Measurements from ENCODE around the gene CANT1.

Gene CANT1

DNA sequence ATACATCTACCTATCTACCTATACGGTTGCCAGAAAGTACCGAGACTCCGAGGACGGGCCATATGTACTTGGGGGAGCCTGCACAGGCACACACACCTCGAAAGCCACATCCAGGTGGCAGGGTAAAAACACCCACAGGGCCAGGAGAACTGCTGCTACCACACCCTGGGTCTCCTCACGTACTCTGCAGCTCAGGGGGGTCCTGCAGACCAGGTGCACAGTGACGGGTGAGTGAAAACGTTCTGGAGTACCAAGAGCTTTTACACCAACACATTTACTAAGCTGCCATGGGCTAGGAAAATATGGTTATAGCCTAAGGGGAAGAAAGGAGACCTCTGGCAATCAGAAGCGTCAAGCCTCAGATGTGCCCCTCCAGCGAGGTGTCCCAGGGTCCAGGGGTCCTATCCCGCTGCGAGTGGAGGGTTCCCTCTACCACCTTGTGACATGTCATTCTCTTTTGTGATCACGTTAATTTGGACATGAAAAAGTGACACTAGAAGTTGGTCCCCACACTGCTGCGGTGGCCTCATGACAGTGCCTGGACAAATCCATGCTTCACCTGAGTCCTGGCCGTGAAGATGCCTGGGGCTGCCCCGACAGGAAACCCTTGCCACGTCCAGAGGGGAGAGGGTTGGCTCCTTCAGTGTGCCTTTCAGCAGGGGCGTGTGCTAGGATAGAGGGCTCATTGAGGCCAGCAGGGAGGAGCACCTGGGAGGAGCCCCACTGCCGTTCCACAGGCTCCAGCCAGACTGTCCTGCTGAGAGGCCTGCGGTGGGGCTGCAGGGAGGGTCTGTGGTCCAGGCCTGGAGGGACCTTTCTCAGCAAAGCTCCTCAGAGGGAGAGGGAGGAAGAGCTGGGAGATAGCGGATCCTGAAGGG, 1.8 kb downstream of the CANT1 start:
- DNase-seq, result no peak

DNA sequence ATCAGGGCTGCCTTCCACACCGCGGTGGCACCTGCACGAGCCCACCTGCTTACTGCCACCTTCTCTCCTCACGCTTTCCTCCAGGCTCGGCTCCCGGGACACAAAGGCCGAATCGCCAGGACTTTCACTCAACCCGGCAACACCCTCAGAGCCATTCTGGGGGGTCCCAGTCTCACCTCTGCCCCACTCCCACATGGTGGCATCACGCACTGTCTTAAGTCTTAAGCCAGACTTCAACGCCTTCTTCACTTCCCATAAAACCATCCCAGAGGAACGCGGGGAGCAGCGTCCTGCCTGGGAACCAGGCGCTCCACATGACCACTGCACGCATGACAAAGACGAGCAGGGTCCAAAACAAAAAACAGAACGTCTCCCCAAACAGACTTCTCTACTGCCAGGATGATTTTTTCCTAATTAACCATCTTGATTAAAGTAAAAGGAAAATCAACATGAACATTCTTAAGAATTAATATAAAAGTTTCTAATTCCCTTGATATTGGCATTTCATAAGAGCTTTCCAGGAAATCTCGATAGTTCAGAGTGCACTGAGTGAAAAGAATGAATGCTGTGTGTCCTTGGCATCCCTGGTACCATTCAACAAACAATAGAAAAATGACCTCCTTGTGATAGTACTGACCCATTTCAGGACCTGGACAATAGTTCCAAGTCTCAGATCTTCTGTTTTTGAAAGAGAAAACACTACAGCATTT, 2.6 kb downstream of the CANT1 start:
- DNase-seq, result no peak

DNA sequence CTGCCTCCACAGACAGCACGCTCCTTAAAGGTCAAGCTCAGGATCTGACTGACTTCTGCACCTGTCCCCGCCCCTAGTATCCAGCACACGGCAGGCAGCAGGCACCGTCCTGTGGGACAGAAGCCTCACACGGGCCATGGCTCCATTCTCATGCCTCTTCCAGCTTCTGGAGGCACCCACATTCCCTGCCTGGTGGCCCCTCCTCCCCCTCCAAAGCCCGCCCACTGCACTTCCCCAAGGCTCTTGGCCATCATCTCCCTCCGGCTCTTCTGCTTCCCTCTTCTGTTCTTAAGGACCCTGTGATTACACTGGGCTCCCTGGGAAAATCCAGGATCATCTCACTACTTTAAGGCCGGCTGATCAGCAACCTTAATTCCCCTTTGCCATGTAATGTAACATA, 3.5 kb downstream of the CANT1 start:
- no peak for DNase-seq

DNA sequence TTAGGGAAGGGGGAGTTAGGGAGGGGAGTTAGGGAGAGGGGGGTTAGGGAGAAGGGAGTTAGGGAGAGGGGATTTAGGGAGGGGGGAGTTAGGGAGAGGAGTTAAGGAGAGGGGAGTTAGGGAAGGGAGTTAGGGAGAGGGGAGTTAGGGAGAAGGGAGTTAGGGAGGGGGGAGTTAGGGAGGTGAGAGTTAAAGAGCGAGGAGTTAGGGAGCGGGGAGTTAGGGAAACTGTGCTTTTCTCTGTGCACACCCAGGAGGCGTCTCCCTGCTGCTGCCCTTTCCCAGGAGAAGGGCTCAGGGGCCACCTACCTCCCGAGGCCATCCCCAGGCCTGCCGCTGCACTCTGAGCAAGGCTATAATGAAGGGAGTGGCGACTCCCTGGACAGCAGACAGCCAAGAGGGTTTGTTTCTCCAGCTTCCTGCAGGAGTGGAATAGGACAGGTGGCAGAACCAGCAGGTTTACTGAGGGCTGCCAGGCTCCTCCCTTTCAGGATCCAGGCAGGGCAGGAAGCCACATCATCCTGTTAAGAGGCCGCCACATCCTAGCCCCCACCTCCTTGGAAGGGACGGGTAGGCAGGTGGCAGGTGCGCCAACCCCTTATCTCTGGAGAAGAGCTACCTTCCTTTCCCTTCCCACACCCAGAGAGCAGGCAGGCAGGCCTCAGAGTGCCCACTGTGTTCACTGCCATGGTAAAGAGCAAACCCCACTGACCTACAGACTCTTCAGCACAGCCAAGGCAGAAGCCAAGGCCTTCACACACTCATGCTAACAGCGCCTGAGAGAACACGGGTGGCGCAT, 4.3 kb downstream of the CANT1 start:
- DNase-seq, result no peak

DNA sequence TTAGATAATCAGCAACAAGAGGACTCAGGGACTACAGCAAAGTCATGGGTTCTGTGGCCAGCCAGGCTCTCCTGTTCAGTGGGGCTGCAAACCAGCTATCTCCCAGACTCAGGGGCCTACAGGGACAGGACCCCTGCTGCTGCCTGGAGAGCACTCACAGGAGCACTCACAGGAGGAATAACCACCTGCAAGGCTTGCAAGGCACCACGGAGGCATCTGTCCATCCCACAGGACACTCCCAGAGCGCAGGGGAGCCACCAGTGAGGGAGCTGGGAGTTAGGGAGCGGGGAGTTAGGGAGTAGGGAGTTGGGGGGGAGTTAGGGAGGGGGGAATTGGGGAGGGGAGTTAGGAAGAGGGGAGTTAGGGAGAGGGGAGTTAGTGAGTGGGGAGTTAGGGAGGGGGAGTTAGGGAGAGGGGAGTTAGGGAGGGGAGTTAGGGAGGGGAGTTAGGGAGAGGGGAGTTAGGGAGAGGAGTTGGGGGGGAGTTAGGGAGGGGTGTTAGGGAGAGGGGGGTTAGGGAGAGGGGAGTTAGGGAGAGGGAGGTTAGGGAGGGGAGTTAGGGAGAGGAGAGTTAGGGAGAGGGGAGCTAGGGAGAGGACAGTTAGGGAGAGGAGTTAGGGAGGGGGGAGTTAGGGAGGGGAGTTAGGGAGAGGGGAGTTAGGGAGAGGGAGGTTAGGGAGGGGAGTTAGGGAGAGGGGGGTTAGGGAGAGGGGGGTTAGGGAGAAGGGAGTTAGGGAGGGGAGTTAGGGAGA, 5.7 kb downstream of the CANT1 start:
- DNase-seq, result no peak

DNA sequence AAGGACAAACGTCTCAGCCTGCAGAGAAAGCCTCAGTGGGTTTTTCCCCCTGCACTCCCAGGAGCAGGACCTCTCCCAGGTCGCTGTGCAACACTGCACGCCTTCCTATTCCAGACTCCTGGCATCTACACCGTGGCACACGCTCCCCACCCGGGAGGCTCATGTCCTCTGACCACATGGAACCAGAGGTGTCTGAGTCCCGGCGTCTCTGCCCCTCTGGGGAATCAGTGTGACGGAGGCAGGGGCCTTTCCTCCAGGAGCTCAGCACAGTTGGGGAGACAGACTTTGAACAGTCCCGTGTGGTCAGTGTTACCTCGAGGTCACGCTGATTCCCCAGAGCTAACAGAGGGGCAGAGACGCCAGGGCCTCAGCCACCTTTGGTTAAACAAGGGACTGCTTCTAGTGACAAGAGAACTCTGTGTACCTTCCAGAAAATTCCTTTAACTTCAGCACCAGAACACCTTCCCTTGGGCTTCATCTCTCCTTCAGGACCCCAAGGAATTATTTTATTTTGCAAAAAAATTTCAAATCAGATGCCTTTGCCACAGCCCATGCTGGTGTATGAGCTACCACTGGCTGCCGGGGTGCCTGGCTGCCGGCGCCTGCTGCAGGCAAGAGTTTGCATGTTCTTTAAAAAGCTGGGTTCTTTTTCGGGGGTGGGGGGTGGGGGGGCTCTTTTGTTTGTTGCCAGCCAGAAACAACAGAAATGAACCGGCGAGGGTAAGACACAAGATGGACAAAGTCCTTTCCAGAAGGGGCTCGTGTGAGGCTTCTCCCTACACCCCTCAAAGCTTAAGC, 6.6 kb downstream of the CANT1 start:
- no peak for DNase-seq

GRCh38 chr17:79002291-79002690, 7.3 kb downstream of the CANT1 start:
- DNase-seq, result no peak

GRCh38 chr17:79001190-79002020, 8.2 kb downstream of the CANT1 start:
- no peak for DNase-seq

- DNase-seq, result no peak
Measured at GRCh38 chr17:79000396-79001189, 9.0 kb downstream of the CANT1 start.

DNA sequence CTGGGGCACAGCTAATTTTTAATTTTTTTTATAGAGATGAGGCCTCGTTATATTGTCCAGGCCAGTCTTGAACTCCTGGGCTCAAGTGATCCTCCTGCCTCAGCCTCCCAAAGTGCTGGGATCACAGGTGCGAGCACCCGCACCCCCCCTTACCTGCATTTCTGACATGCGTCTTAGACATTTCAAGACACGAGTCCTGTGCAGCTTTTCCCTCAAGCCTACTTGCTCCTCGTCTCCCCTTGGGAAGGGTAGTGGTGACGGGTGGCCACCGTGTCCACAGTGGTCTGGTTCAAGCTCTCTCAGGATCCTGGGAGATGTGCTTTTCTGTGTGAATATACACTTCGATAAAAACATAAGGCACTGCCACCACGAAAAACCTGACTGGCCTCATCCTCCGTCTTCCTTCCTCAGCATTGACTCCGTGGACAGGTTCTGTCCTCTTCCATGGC, 9.6 kb downstream of the CANT1 start:
- DNase-seq, result no peak

DNA sequence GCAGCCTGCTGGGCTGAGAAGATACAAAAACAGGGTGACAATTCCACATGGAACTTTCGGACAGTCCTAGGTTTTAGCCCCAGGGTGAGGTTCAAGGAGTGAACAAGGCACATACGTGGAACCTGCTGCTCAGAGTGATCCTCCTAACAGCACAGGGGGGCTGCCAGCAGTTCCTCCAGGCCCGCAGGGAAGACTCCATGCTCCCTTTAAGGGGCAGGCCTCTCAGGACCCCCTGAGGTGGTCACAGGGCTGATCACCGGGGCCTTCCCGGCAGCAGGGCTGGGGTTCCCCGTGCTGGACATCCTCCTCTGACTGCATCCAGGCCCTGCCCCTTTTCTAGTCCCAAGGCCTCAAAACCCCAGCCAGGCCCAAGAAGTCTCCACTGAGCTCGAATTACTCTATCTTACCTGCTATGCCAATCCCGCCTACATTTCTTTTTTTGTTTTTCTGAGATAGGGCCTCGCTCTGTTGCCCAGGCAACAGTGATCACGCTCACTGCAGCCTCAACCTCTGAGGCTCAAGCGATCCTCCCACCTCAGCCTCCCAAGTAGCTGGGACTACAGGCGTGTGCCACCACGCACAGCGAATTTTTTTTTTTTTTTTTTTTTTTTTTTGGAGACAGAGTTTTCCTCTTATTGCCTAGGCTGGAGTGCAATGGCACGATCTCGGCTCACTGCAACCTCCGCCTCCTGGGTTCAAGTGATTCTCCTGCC, 10.4 kb downstream of the CANT1 start:
- no peak for DNase-seq

DNA sequence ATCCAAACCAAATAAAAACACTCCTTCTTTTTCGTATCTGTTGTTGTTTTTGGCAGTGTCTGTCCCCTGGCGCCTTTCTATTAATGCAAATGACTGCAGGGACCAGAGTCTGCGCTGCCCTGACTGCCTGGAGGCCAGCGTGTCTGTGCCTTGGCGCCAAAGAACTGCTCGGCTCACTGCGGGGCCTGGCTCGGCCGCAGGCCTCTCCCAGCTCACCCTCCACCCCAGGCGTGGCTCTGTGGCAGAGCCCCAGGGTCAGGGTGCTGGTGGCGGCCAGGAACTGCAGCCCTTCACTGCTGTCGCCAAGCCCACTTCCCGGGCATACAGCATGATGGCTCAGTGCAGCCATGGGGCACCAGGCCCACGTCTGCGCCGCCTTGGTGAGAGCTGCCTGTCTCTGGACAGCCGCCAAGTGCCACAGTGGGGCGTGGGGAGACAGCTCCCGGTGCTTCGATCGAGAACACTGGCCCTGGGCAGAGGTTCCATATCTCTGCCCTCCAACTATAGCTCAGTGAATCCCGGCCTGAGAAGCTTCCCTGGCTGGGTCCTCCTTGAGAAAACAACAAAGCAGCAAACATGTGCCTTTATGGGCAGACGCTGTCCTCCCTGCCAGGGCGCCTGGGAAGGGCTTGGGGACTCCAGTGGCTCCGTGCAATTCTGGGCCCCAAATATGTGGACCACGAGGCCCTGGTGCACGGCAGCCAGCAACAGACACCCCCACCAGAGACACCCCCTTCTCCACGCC, 11.1 kb downstream of the CANT1 start:
- DNase-seq, result no peak

DNA sequence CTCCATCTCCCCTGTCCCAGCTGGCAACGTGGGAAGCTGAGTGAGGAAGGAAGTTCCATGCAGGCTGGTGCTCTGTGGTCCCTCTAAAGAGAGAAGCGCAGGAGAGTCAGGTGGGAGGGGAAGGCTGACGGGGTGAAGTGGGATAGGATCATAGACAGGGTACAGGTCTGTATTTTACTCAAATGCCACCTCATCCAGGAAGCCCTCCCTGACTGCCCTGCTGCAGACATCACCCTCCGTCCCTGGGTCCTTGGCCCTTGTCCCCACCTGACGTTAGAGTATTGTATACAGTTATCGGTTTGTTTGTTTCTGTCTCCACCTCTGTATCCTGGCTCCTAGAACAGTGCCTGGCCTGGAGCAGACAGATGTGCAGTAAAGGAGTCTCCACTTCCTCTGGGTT, 11.7 kb downstream of the CANT1 start:
- no peak for DNase-seq

DNA sequence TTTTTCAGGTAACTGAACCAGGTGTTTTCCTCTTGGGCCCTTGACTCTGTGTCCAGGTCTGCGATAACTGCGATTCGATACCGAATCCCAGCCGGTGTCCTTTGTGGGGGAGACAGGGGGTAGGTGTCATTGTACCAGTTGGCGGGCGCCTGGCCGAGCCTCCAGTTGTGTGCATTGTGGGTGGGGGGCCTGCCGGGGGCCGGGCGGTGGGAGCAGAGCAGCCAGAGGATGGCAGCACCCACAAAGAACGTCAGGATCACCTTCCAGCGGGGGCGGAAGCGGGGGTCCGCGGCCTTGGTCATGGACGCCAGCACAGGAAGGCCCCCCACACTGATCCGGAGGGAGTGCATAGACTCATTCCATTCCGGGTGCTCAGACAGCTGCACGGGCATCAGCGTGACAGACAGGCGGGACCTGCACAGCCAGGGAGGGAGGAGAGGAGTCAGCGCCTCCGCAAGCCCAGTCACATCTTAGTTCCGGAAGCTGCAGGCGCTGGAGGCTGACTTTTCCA, 12.3 kb downstream of the CANT1 start:
- DNase-seq, result no peak

DNA sequence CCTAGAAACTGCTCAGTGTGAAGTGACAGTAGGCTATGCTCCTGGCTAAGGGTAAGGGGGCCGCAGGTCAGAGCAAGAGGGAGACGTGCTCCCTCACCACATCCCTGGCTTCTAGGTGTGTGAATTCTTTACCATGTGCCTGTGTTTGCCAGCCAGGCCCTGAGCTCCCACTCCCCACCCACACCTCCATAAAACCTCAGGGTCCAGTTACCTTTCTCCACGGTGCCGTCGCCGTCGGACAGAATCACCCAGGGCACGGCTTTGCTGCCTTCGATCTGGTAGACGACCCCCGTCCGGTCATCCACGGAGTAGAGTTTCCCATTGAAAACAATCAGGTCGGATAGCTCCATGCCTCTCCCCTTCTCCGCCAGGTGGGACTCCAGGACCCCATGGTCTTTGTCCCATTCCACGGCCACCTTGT, 12.8 kb downstream of the CANT1 start:
- no peak for DNase-seq

DNA sequence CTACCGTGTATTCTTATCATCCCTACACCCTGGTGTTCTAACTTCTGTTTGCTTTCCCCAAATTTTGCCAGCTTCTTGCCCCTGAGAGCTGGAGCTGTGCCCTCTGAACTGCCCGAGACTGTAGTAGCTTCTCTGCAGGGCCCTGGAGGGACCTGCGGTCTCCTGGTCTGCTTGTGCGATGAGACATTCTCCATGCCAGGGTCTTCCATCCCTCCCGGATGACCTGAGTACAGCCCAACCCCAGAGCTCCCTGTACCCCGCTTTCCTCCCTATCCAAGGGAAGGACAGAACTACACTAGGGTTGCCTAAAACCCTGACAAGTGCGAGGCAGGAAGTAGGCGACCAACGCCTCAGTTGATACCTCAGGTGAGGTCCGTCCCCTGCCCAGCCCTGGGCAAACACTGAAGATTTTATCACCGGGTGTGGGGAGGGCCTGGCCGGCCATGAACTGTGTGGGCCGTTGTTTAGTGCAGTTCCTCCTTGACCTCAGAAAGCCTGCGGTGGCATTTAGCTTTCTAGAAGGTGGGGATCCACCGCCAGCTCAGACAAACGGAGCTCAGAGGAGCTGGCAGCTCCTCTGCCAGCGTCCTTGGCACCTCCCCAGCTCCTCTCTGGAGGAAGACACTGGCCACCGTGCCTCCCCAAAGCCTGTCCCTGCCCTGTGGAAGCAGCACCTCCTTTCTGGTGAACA, 13.7 kb downstream of the CANT1 start:
- DNase-seq, result no peak

- DNase-seq, result no peak
Measured at GRCh38 chr17:78995022-78995760, 14.4 kb downstream of the CANT1 start.
